ENCODE measurements around the gene CERCAM.
A peak's percentile ranks its signal among the peaks of the same experiment; 100 is the strongest.
"Not testable (repeated sequence)": the region's sequence is repeated elsewhere in the genome, so short reads cannot be mapped to it uniquely, and the experiment has no call there.

CERCAM gene

DNA sequence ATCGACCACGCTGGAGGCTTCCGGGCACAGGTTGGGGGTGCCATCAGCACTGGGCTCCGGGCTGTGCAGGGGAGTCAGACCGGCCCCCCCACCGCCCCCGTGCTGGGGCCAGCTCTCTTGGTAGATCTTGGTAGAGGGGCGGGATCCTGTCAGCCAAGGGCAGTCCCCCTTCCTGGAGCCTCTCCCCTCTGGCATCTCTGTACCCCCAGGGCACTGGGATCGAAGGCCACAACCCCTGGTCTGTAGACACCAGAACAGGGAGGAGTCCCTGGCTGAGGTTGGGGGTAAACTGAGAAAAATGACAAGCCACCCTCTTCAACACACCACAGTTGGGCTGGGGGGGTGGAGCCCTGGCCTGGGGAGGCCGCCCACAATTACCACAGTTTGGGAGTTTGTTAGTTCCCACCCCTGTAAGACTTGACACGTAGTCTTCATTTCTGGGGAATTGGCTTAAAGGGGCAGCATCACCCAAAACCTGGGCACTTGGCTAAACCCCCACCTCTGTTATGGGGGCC, 882 bp downstream of the CERCAM start:
- no peak for DNase-seq

DNA sequence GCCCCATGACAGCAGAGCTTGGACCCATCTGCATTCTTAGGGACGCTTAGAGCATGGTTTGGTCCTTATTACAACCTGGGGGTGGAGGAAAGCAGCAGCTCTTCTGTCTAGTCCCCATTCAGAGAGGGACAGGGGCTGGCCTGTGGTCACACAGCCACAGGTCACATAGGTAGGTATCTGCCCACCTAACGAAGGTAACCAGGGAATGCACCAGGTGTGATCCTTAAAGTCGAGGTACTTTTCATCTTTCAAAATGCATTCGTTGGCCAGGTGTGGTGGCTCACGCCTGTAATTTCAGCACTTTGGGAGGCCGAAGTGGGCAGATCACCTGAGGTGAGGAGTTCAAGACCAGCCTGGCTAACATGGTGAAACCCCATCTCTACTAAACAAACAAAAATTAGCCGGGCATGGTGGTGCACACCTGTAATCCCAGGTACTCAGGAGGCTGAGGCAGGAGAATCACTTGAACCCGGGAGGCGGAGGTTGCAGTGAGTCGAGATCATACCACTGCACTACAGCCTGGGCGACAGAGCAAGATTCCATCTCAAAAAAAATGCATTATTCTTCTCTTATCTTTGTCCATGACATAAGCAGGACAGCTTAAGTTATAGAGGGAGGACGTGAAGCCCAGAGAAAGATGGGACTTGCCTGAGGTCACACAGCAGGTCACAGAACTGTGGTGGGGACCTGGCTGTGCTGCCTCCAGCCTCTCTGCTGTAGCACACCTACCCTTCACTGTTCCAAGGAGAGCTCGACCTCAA, 1.5 kb downstream of the CERCAM start:
- not testable (repeated sequence) for DNase-seq

DNA sequence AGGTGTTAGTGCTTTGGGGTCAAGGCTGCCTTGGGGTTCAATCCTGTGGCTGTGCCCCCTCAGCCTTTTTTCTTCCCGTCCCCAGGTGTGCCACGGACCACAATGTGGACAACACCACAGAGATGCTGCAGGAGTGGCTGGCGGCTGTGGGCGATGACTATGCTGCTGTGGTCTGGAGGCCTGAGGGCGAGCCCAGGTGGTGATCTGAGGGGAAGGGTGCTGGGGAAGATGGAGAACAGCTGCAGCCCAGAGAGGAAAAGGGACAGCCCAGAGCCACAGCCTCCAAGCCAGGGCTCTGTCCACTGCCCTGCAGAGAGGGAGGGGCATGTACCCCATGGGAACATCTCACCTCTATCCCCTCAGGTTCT, 2.1 kb downstream of the CERCAM start:
- DNase-seq = no peak

DNA sequence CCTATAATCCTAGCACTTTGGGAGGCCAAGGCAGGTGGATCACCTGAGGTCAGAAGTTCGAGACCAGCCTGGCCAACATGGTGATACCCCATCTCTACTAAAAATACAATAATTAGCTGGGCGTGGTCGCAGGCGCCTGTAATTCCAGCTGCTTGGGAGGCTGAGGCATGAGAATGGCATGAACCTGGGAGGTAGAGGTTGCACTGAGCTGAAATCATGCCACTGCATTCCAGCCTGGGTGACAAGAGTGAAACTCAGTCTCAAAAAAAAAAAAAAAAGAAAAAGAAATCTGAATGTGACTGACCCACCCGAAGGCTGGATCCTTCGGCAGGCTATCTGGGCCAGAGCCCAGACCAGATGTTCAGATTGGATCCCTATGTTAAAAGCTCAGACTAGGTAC, 2.7 kb downstream of the CERCAM start:
- DNase-seq = not testable (repeated sequence)

DNA sequence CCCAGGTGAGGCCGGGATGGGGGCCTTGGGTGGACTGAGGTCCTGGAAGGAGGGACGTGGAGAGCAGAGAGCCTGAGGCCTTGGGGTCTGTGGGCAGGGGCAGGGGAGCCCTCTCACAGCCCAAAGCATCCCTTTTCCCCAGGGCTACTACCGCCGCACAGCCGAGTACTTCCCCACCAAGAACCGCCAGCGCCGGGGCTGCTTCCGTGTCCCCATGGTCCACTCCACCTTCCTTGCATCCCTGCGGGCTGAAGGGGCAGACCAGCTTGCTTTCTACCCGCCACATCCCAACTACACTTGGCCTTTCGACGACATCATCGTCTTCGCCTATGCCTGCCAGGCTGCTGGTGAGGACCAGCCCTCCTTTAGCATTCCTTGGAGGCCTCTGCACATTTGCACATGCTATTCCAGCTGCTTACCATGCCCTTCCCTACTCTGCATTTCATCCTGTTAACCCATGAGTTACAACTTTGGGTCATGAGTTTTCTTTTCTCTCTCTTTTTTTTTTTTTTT, 3.7 kb downstream of the CERCAM start:
- DNase-seq = no peak

DNA sequence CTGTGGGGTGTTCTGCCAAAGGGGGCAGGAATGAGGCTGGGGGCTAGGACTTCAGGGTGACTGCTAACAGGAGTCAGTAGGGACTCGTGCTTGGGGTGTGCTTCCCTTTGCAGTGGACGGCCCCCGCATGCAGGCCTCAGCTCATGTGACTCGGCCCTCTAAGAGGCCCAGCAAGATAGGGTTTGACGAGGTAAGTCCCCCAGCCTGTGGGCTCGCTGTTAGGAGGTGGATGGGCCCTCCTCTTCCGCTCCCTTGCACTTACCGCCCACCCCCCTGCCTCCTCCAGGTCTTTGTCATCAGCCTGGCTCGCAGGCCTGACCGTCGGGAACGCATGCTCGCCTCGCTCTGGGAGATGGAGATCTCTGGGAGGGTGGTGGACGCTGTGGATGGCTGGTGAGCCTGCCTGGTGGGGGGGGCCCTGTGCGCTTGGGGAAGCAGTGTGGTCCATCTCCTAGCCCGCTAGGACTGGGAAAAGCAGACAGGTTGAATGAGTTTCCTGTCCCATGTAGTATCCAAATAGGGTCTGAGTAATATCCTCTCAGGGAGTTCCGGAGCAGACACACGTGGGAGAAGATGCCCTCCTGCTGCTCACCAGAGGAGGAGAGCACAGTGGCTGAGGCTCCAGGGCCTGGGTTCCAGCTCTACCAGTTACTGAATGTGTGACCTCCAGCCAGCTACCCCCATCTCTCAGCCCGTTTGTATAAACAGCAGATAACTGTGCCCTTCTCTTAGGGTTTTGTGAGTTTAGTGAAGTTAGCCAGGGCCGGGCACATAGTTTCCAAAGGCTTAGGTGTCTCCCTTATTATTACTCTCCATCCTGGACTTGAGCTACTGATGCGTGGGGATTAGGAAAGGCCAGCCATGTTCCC, 8.2 kb downstream of the CERCAM start:
- no peak for DNase-seq

DNA sequence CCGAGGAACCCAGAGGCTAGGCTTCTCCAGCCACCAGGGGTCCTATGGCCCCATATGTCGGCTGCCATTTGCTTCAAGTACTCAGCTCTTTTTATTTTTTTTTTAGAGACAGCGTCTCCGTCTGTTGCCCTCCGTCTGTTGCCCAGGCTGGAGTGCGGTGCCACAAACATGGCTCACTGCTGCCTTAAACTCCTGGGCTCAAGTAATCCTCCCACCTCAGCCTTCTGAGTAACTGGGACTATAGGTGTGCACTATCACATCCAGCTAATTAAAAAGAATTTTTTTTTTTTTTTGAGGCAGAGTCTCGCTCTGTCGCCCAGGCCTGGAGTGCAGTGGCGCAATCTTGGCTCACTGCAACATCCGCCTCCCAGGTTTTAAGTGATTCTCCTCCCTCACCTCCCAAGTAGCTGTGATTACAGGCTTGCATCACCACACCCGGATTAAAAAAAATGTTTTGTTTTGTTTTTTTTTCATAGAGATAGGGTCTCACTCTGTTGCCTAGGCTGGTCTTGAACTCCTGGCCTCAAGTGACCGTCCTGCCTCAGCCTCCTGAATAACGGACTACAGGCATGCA, 8.9 kb downstream of the CERCAM start:
- no peak for DNase-seq

DNA sequence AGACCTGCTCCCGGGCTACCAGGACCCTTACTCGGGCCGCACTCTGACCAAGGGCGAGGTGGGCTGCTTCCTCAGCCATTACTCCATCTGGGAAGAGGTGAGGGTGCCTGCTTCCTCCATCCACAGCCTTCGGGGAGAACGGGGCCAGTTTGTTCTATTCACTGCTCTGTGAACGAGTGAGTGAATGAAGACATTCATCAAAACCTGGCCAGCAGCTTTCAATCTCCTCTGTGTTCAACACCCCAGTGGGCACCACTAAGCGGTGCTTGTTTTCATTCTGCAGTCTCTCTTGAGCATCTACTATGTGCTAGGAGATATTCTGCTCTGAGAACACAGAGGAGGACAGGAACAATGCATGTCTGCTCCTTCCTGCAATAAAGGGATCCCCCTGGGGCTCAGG, 10.6 kb downstream of the CERCAM start:
- DNase-seq = no peak

DNA sequence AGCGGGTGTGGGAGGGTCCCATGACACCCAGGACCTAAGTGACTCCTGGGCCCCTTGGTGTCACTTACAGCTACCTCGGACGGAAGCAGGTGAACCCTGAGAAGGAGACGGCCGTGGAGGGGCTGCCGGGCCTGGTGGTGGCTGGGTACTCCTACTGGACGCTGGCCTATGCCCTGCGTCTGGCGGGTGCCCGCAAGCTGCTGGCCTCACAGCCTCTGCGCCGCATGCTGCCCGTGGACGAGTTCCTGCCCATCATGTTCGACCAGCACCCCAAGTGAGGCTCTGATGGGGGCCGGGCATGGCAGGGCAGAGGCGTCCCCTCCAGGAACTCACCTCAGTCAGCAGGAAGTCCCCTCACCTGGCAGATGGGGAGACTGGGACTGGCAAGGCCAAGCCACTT, 13.7 kb downstream of the CERCAM start:
- no peak for DNase-seq

DNA sequence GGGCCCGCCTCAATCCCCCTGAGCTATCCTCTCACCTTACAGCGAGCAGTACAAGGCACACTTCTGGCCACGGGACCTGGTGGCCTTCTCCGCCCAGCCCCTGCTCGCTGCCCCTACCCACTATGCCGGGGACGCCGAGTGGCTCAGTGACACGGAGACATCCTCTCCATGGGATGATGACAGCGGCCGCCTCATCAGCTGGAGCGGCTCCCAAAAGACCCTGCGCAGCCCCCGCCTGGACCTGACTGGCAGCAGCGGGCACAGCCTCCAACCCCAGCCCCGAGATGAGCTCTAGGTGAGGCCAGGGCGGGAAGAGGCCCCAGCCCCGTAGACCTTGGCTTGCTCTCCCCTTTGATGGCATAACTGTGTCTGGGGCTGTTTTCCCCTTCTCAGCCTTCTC, 15.0 kb downstream of the CERCAM start:
- no peak for DNase-seq

DNA sequence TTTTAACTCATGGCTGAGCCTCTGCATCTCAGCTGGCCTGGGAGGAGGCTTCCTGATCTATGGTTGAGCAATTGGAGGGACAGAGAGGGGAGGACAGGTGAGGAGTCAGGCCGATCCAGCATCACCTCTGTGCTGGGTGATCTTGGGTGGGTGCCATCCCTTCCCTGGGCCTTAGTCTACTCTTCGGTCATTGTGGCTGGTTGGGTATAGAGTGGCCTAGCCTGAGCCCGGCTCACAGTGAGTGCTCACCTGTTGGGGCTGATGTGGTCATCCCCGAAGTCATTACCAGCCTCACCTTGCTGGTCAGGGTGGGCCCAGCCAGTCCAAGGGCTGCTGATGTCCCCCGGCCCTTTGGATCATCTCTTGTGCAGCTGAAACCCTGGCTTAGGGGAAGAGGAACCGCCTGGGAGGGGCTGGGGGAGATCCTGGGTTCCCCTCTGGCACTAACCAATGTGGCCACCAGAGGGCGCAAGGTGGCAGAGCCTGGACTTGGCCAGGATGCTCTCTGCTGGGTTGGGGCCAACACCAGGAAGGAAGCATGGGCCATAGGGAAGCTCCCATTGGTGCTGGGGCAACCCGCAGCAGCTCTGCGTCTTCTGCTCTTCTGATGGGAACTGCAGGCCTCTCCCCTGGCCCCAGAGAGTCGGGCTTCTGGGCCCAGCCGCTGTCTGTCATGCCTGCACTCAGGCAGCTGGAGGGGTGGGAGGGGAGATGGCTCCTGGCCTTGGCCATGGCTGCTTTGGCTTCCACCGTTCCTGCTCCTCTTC, 17.9 kb downstream of the CERCAM start:
- peak; percentile 82 for DNase-seq

DNA sequence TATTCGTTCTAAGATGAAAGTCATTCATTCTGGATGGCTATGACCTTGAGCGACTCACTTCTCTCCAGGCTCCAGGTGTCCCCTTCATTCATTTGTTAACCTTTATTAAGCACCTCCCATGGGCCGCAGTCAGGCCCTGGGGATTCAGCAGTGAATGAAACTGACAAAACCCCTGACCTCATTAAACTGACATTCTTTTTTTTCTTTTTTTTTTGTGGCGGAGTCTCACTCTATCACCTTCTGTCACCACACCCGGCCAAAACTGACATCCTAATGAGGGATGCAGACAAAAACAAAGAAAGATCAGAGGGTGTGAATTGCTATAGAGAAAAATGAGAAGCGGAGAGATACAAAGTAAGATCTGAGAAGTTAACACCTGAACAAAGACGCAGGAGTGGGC, 18.6 kb downstream of the CERCAM start:
- DNase-seq = no peak

DNA sequence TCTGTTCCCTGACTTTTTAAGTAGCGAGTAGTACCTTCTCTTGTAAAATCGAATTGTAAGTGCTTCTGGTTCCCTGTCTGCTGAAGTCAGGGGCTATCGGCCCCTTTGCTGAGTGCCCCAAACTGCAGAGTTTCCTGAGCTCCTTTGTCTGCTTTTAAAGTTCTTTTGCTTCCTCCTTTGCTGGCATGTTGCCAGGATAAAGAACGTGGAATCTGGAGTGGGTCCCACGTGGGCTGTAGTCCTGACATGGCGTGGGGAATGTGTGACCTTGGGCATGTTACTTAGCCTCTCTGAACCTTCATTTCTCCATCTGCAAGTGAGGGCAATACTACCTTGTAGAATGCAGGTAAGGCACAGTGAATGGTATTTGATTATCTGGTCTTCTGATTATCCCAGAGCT, 21.5 kb downstream of the CERCAM start:
- DNase-seq = no peak

DNA sequence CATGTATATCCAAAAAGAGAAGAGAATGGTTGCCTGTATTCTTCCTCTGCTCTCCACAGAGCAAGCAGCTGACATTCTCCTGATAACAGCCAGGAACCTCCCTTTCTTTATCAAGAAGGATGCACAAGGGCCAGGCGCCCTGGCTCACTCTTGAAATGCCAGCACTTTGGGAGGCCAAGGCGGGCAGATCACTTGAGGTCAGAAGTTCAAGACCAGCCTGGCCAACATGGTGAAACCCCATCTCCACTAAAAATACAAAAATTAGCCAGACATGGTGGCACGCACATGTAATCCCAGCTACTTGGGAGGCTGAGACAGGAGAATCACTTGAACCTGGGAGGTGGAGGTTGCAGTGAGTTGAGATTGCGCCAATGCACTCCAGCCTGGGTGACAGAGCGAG, 25.8 kb downstream of the CERCAM start:
- DNase-seq = not testable (repeated sequence)

DNA sequence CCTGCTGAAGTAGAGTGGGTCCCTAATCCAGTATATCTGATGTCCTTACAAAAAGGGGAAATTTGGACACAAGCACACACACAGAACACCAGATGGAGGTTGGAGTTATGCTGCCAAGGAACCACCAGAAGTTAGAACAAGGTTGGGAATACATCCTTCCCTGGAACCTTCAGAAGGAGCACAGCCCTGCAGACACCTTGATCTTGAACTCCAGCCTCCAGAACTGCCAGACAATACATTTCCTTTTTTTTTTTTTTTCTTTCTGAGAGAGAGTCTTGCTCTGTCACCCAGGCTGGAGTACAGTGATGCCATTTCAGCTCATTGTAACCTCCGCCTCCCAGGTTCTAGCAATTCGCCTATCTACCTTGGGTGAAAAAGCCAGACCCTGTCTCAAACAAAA, 28.1 kb downstream of the CERCAM start:
- no peak for DNase-seq

DNA sequence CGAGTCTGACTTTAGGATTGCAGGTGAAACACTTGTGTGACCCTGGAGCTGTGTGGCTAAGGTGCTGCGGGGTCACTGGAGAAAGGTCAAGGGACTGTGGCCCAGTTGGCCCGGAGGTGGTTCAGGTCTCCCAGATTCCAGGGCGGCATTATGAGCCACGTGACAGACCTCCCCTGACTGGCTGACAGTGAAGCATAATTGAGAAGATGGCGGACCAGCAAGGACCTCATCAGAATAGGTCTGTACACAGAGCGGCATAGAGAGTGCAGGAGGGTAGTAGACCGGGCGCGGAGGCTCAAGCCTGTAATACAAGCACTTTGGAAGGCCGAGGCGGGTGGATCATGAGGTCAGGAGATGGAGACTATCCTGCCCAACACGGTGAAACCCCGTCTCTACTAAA, 34.3 kb downstream of the CERCAM start:
- no peak for DNase-seq

DNA sequence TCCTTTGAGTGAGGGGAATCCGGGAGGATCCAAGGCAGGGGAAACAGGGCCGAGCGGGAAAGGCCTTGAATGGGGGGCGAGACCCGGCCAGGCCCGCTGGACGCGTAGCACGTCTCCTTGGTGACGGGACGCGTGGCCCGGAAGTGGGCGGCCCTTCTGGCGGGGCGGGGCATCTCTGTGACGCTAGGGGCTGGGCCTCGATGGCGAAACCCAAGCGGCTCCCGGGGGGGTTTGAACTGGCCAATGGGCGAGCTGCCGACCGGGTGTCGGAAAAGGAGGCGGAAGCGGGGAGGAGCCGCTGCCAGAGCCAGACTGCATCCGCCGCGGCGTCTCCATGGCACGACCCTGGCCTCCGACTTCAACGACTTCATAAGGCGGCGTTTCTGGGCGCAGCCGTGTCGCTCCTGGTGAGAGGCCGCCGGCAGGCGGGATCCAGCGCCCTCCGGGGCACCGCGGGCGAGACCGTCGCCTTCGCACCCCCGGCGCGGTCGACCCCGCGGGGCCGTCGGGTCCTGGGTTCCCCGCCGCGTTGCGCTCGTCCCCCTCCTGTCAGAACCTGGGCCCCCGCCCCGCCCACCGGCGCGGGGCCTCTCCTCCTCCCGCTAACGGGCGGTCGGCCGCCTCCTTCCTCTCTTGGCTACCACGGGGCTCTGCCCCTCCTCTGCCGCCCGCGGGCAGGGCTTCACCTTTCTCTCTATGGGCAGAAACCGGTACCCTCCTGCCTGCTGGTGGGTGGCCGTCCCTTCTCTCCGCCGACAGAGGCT, 35.4 kb downstream of the CERCAM start, which contains the start of gene ODF2:
TSS of gene ODF2 (plus strand) at position 158 of the 764 bp plus-strand sequence. CDS start at position 244, 86 bp downstream.
- peak; percentile 98 for DNase-seq

DNA sequence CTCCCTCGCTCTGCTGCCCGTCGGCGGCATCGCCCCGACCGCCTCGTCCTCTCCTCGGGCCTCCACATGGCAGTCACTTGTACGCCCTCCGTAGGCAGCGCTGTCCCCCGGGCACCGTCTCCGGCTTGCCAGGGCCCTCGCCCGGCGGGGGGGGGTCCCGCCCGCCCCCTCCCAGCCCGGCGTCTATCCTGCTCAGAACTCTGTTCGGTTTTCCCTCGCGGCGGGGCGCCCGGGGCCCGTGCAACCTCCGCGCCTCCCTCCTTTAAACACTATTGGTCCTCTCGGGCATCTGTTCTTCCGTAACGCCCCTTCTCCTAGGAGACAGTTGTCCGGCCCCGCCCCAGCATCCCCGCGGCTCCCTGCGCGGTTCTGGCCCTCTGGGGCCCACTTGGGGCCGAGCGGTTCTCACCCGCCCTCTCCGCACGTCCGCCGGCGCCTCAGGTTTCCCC, 36.0 kb downstream of the CERCAM start:
- DNase-seq = peak; percentile 56

DNA sequence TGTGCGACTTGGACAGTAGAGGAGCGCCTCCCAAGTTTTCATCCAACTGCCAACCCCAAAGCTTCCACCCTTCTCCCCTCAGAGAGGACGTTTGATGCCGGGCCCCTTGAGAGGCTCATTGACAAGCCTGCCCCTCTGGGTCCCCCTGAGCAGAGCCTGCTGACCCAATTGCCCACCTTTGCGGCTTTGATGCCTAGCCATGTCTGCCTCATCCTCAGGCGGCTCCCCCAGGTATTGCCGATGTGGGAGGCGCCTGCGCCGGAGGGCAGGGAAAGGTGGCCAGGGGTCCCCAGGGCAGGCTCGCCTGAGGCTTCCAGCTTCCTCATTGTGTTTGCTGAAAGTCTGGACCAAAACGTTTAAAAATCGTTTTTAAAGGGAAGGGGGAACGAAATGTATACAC, 36.5 kb downstream of the CERCAM start:
- no peak for DNase-seq

DNA sequence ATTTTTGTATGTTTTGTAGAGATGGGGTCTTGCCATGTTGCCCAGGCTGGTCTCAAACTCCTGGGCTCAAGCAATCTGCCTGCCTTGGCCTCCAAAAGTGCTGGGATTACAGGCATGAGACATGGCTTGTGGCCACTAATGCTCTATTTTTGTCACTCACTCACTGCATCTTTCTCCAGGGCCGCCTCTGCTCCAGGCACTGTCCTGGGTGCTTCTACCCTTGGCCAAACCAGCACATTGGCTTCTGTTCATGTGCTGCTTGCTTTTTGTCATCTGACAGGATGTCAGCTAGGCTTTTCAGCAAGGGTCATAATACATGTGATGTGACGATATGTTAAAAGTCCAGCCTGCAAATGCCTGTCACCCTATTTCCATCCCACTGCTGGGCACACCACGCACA, 38.4 kb downstream of the CERCAM start:
- no peak for DNase-seq

DNA sequence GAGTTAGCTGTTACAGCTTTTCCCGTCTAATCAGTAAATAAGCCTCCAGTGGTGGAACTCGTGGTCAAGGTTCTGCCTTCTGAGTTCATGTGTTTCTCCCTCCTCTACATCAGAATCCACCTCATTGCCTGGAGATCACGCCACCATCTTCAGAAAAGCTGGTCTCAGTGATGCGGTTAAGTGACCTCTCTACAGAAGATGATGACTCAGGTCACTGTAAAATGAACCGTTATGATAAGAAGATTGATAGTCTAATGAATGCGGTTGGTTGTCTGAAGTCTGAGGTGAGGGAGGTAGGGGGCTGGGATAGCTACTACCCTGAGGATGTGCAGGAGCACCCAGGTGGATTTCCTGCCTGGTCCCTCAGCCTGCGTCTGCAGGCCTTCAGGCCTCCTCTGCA, 48.4 kb downstream of the CERCAM start:
- DNase-seq = no peak

DNA sequence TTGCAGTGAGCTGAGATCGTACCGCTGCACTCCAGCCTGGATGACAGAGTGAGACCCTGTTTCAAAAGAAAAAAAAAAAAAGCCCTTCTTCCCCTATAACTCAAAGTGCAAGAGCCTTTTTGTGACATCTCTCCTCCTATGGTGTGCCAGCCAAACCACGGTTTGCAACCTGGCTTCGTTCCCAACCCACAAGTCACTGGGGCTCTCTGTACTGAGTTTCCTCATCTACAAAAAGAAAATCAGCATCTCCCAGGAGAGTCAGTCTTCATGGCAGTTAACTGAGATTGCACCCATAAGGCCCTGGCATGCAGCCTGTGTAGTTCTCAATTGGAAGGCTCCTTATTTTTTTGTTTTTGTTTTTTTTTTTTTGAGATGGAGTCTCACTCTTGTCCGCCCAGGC, 49.9 kb downstream of the CERCAM start:
- DNase-seq = no peak
